MM.1S (cell line): ENCODE measurements around the gene RSPO3.

ENCODE experiments used
- DNase-seq: peaks from one replicate; pipeline ENCODE4 v3.0.0-alpha.2; 2015
- H2AFZ ChIP-seq: fragments of 300-600 bp; sonication (generic); 2 replicates; pipeline ENCODE4 v1.6.0; 2016; ENCODE audit warnings: antibody characterized with exemption, low read length
- H3F3A ChIP-seq: fragments of 300-600 bp; sonication (generic); 2 replicates; pipeline ENCODE4 v1.6.1; 2016; ENCODE audit warnings: mild to moderate bottlenecking, antibody characterized with exemption, low read length, moderate library complexity, mixed read lengths; ENCODE audit not compliant: insufficient read depth
- H3K27ac ChIP-seq: fragments of 300-600 bp; sonication (generic); 2 replicates; pipeline ENCODE4 v1.5.1; 2016; ENCODE audit warnings: mild to moderate bottlenecking, low read length
- H3K27me3 ChIP-seq: fragments of 300-600 bp; sonication (generic); replicated peaks from 2 replicates; pipeline ENCODE4 v1.6.0; 2016; ENCODE audit warnings: low read length; ENCODE audit not compliant: insufficient read depth
- H3K36me3 ChIP-seq: fragments of 300-600 bp; sonication (generic); replicated peaks from 2 replicates; pipeline ENCODE4 v1.6.1; 2016; ENCODE audit warnings: mild to moderate bottlenecking, low read length, mixed read lengths; ENCODE audit not compliant: insufficient read depth
- H3K4me1 ChIP-seq: fragments of 300-600 bp; sonication (generic); 2 replicates; pipeline ENCODE4 v1.6.1; 2016; ENCODE audit warnings: low read length, mixed read lengths
- H3K4me2 ChIP-seq: fragments of 300-600 bp; sonication (generic); 2 replicates; pipeline ENCODE4 v1.6.0; 2016; ENCODE audit warnings: low read depth, low read length
- H3K4me3 ChIP-seq: fragments of 300-600 bp; sonication (generic); 2 replicates; pipeline ENCODE4 v1.5.1; 2016; ENCODE audit warnings: low read length, mixed read lengths
- H3K79me2 ChIP-seq: fragments of 300-600 bp; sonication (generic); 2 replicates; pipeline ENCODE4 v1.6.1; 2016; ENCODE audit warnings: mixed run types, low read length, mixed read lengths
- H3K9ac ChIP-seq: fragments of 300-600 bp; sonication (generic); 2 replicates; pipeline ENCODE4 v1.6.1; 2016; ENCODE audit warnings: low read length, mixed read lengths
- H3K9me2 ChIP-seq: fragments of 300-600 bp; sonication (generic); replicated peaks from 2 replicates; pipeline ENCODE4 v1.6.1; 2016; ENCODE audit warnings: mild to moderate bottlenecking, low read length, mixed read lengths; ENCODE audit not compliant: insufficient read depth
- H3K9me3 ChIP-seq: fragments of 300-600 bp; sonication (generic); replicated peaks from 2 replicates; pipeline ENCODE4 v1.6.1; 2016; ENCODE audit warnings: mild to moderate bottlenecking, low read length, mixed read lengths; ENCODE audit not compliant: insufficient read depth
- H4K20me1 ChIP-seq: fragments of 300-600 bp; sonication (generic); 2 replicates; pipeline ENCODE4 v1.6.1; 2016; ENCODE audit warnings: mild to moderate bottlenecking, low read length, moderate library complexity, mixed read lengths; ENCODE audit not compliant: insufficient read depth
- EZH2 ChIP-seq: fragments of 300-600 bp; sonication (generic); optimal IDR thresholded peaks from 2 replicates; pipeline ENCODE3; 2017; ENCODE audit warnings: low read depth, mild to moderate bottlenecking, antibody characterized with exemption, low read length, mixed read lengths
- EZH2phosphoT487 ChIP-seq: fragments of 300-600 bp; sonication (generic); IDR thresholded peaks from 2 replicates; pipeline ENCODE4 v1.6.1; 2018; ENCODE audit warnings: antibody characterized with exemption, low read length
- TF ChIP-seq, protein P1 (sequence below): fragments of 300-600 bp; sonication (generic); IDR thresholded peaks from 2 replicates; pipeline ENCODE4 v1.5.1; 2016; ENCODE audit warnings: antibody characterized with exemption, low read length, mixed read lengths

Gene RSPO3, protein sequence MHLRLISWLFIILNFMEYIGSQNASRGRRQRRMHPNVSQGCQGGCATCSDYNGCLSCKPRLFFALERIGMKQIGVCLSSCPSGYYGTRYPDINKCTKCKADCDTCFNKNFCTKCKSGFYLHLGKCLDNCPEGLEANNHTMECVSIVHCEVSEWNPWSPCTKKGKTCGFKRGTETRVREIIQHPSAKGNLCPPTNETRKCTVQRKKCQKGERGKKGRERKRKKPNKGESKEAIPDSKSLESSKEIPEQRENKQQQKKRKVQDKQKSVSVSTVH

DNA sequence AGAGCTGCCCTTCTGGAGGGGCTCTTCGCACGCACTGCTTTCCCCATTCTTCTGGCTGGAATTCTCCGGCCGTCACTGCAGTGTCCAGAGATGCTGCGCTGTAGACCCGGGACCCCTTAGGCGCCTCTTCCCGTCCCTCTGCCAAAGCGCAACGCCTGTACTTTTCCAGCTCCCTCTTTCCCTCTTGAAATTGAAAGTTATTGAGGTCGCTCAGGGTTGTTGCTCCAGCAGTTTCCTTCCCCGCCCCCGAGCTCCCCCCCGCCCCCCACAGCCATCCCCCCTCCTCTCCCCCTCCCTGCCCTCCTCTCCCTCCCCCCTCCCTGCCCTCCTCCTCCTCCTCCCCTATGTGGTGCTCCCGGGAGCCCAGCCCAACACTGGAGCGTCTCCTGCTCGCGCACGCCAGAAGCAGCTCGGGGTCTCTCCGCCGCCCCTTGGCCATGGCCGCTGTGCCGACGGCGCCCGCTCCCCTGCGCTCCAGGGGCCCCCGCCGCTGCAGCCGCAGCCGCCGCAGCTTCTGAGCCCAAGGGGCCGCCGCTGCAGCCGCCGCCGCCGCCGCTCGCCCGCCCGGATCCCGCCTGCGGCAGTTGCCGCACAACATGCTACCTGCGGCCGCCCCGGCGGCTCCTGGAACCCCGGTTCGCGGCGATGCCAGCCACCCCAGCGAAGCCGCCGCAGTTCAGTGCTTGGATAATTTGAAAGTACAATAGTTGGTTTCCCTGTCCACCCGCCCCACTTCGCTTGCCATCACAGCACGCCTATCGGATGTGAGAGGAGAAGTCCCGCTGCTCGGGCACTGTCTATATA is at the start of gene RSPO3:
Gene RSPO3 (plus strand): TSS at position 374 of the 804 bp plus-strand sequence. CDS start 522 bp downstream, outside the sequence.
- no peaks in the 10 kb centered on the region for H3K9me3 ChIP-seq

DNA sequence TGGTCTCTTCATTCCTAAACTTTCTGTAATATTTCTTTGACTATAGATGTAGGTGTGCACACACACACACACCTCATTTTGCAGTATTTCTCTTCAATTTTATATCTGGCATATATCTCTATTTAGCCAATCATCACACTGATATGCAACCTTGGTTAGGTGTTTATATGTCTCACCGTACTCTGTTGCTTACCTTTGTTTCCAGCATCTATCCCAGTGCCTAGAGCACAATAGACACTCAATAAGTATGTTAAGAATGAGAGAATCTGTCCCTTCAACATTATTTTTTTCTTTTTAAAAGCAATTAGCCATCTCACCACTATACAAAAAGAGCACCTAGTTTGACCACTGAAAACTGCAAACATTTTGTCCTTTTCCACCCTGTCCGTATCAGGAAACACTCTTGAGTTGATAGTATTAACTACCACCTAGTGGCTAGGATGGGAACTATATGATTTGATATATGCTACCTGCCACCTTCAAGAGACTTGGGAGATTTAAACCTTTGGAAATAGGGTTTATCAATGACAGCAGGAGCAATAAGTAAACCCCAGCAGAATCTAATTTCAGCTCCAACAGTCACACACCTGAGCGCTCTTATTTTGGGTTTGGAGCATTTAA is 48.7 kb upstream of the RSPO3 start:
- DNase-seq = peak; percentile 6

More for the DNA sequence above, at the start of gene RSPO3:
- no peaks in the 10 kb centered on the region for H3K9me2 ChIP-seq
- peak within 1 kb of the TSS; percentile 15; the same call in 1 of the 2 replicates for H3K9ac ChIP-seq
- peak within 1 kb of the TSS; percentile 99 for H3K4me2 ChIP-seq
- H3K4me3 ChIP-seq = peak within 1 kb of the TSS; percentile 74
- H3K36me3 ChIP-seq = no peaks in the 10 kb centered on the region
- peak; percentile 46 for DNase-seq
- no peaks in the 10 kb centered on the region for H3F3A ChIP-seq
- H4K20me1 ChIP-seq = no peaks in the 10 kb centered on the region
- H2AFZ ChIP-seq = peak within 1 kb of the TSS; percentile 73
- H3K4me1 ChIP-seq = 0 out of 2 replicates have a peak, but pooled peaks cover 3% of the 10 kb centered on the region
- TF ChIP-seq EZH2phosphoT487 = no peak
- TF ChIP-seq, protein P1, sequence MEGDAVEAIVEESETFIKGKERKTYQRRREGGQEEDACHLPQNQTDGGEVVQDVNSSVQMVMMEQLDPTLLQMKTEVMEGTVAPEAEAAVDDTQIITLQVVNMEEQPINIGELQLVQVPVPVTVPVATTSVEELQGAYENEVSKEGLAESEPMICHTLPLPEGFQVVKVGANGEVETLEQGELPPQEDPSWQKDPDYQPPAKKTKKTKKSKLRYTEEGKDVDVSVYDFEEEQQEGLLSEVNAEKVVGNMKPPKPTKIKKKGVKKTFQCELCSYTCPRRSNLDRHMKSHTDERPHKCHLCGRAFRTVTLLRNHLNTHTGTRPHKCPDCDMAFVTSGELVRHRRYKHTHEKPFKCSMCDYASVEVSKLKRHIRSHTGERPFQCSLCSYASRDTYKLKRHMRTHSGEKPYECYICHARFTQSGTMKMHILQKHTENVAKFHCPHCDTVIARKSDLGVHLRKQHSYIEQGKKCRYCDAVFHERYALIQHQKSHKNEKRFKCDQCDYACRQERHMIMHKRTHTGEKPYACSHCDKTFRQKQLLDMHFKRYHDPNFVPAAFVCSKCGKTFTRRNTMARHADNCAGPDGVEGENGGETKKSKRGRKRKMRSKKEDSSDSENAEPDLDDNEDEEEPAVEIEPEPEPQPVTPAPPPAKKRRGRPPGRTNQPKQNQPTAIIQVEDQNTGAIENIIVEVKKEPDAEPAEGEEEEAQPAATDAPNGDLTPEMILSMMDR = no peak
- no peak for TF ChIP-seq EZH2
- H3K79me2 ChIP-seq = no peaks in the 10 kb centered on the region
- no peak within 1 kb of the TSS for H3K27ac ChIP-seq
- peaks cover 14% of the 10 kb centered on the region for H3K27me3 ChIP-seq

DNA sequence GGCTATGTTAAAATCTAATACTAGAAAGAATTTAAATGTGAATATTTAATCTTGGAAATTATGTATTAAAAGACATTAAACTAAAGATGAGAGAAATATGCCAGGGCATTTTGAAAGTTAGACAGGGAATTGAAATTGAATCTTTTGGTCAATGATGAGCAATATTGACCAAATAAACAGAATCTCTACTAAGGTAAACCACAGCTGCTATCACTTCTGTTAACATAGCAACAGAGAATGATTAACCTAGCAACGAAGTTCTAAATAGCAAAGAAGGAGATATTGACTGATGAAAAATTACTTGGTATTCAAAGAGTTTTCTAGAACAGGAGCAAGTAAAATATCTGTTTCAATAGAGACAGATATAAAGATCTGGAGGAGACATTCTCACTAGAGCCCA is 45.2 kb upstream of the RSPO3 start:
- no peaks in the 10 kb centered on the region for H3K79me2 ChIP-seq

More for the DNA sequence above, 48.7 kb upstream of the RSPO3 start:
- Histone ChIP-seq H3K36me3 (no peaks in the 10 kb centered on the region), H3K4me1 (no peaks in the 10 kb centered on the region), H2AFZ (no peak overlapping the region), H3K9me3 (no peaks in the 10 kb centered on the region), H3K9ac (no peak overlapping the region), H3K4me3 (no peak overlapping the region), H3K27ac (no peak overlapping the region), H3K9me2 (no peaks in the 10 kb centered on the region), H3K4me2 (no peak overlapping the region), H3K27me3 (no peaks in the 10 kb centered on the region), H3K79me2 (no peaks in the 10 kb centered on the region), H4K20me1 (no peaks in the 10 kb centered on the region), H3F3A (no peaks in the 10 kb centered on the region)
- TF ChIP-seq EZH2 (no peak), EZH2phosphoT487 (no peak)
- TF ChIP-seq, protein P1 = peak; percentile 46

More for the DNA sequence above, 45.2 kb upstream of the RSPO3 start:
- no peaks in the 10 kb centered on the region for H3F3A ChIP-seq
- H3K9me2 ChIP-seq = no peaks in the 10 kb centered on the region
- H3K4me1 ChIP-seq = no peaks in the 10 kb centered on the region
- H3K9me3 ChIP-seq = no peaks in the 10 kb centered on the region
- no peaks in the 10 kb centered on the region for H3K27me3 ChIP-seq
- H3K4me2 ChIP-seq = no peak overlapping the region
- no peak overlapping the region for H3K4me3 ChIP-seq
- no peaks in the 10 kb centered on the region for H3K36me3 ChIP-seq
- no peak for DNase-seq
- H3K9ac ChIP-seq = no peak overlapping the region
- H3K27ac ChIP-seq = no peak overlapping the region
- H4K20me1 ChIP-seq = no peaks in the 10 kb centered on the region
- TF ChIP-seq EZH2phosphoT487 = no peak
- no peak for TF ChIP-seq EZH2
- TF ChIP-seq, protein P1 = no peak
- H2AFZ ChIP-seq = no peak overlapping the region
